K562 (cell line): ENCODE data around the gene EEFSEC. TPM values are rescaled to one million over a fixed set of nuclear protein-coding genes. Genes with fewer than 3 reads are reported as not detected.

Experiments used
- ATAC-seq: fragments of 200-7000 bp; cut with Tn5 transposase; 3 replicates; pipeline ENCODE4 v1.9.1; 2020; ENCODE audit warnings: moderate library complexity
- BruUV-seq: library from RNA; stranded (reverse); fragments of 400-500 nt; replicated peaks from 2 replicates; lab custom pipeline; 2021; lab: Mats Ljungman, UMichigan
- CTCF ChIA-PET: fragments of 300-600 bp; formaldehyde crosslinking; extraction: SDS; loops from one replicate; lab custom pipeline; 2021; ENCODE audit warnings: low intra/inter-chr PET ratio; lab: Yijun Ruan, JAX
- POLR2A ChIA-PET: fragments of 300-600, 350-650 bp; sonication (Branson Sonifier 250); formaldehyde crosslinking; extraction: SDS; loops from one replicate; lab custom pipeline; 2021; ENCODE audit warnings: antibody characterized with exemption, inconsistent platforms; lab: Yijun Ruan, JAX
- DNase-seq, 4 experiments: peaks; one replicate each; pipeline versions ENCODE4 v3.0.0 to v3.0.0-alpha.2; 2011 to 2018; ENCODE audit warnings: low spot score in 3 of 4, mixed read lengths in 3 of 4; ENCODE audit errors: extremely low read depth in 1 of 4
- FAIRE-seq: peaks from 2 replicates; lab custom pipeline; 2011; peaks lifted over from hg19 to GRCh38; lab: Jason Lieb, UNC
- H2AFZ ChIP-seq: 2 replicates; pipeline ENCODE4 v1.6.0; 2011; ENCODE audit warnings: low read depth, low read length, control low read depth, inconsistent platforms
- H3K27ac ChIP-seq: fragments of 200-600 bp; 3 replicates; pipeline ENCODE4 v1.8.0; 2011; ENCODE audit warnings: low read depth, mild to moderate bottlenecking, control low read depth, inconsistent platforms, low read length, moderate library complexity, mixed read lengths; ENCODE audit errors: extremely low read depth
- H3K27me3 ChIP-seq, 2 experiments: fragments of 300-600 bp in 1 of 2; 2 replicates in 1 of 2; 3 replicates in 1 of 2; pipeline versions ENCODE4 v1.6.0 to v1.8.0; 2011; ENCODE audit warnings: inconsistent platforms in 2 of 2, low read length in 2 of 2, mild to moderate bottlenecking in 1 of 2, mixed read lengths in 1 of 2, moderate library complexity in 1 of 2; ENCODE audit not compliant: control insufficient read depth in 2 of 2, insufficient read depth in 2 of 2
- H3K36me3 ChIP-seq: fragments of 300-600 bp; 3 replicates; pipeline ENCODE4 v1.8.0; 2011; ENCODE audit warnings: mild to moderate bottlenecking, low read length, inconsistent platforms; ENCODE audit not compliant: control insufficient read depth, insufficient read depth
- H3K4me1 ChIP-seq, 2 experiments: fragments of 200-600 bp in 1 of 2; replicated peaks in 1 of 2; 2 replicates in 1 of 2; 3 replicates in 1 of 2; pipeline versions ENCODE4 v1.5.1 to v1.8.0; 2011; ENCODE audit warnings: inconsistent platforms in 2 of 2, low read length in 2 of 2, mild to moderate bottlenecking in 1 of 2, mixed read lengths in 1 of 2, moderate library complexity in 1 of 2; ENCODE audit not compliant: control insufficient read depth in 2 of 2, insufficient read depth in 2 of 2
- H3K4me2 ChIP-seq: 2 replicates; pipeline ENCODE4 v1.6.1; 2011; ENCODE audit warnings: low read length, control low read depth, inconsistent platforms, mixed read lengths; ENCODE audit not compliant: insufficient read depth
- H3K4me3 ChIP-seq: fragments of 200-600 bp; sonication (generic), shearing (Covaris generic); 2 replicates; pipeline ENCODE4 v1.5.1; 2016; ENCODE audit warnings: control low read depth, inconsistent platforms
- H3K79me2 ChIP-seq: fragments of 200-600 bp; 3 replicates; pipeline ENCODE4 v1.8.0; 2011; ENCODE audit warnings: low read length, inconsistent platforms; ENCODE audit not compliant: control insufficient read depth, insufficient read depth
- H3K9ac ChIP-seq, 2 experiments: 2 replicates each; pipeline versions ENCODE4 v1.6.0 to v1.6.1; 2011; ENCODE audit warnings: low read depth in 2 of 2, low read length in 2 of 2, control low read depth in 1 of 2, inconsistent platforms in 1 of 2, mild to moderate bottlenecking in 1 of 2, mixed read lengths in 1 of 2; ENCODE audit not compliant: insufficient read depth in 1 of 2
- H3K9me1 ChIP-seq: one replicate; pipeline ENCODE4 v1.6.0; 2011; ENCODE audit warnings: inconsistent platforms, mild to moderate bottlenecking, low read length, moderate library complexity; ENCODE audit not compliant: control insufficient read depth, insufficient read depth
- H3K9me3 ChIP-seq: replicated peaks from 2 replicates; pipeline ENCODE4 v1.5.1; 2011; ENCODE audit warnings: low read depth, low read length, inconsistent platforms; ENCODE audit not compliant: control insufficient read depth, insufficient read depth
- H4K20me1 ChIP-seq: replicated peaks from 2 replicates; pipeline ENCODE4 v1.6.1; 2011; ENCODE audit warnings: low read length, inconsistent platforms, mixed read lengths; ENCODE audit not compliant: control insufficient read depth, insufficient read depth
- NFIC ChIP-seq: fragments of 450-650 bp; IDR thresholded peaks from 2 replicates; pipeline ENCODE4 v1.6.1; 2017; ENCODE audit warnings: mild to moderate bottlenecking, inconsistent platforms
- WGBS: fragments of 100-300 bp; shearing (Covaris generic); methylation state at CpG from one replicate; pipeline ENCODE4 v1.1.6; 2016; ENCODE audit warnings: low coverage, mixed read lengths; ENCODE audit not compliant: insufficient coverage; ENCODE audit errors: missing lambda C conversion rate; 5-methylcytosine and 5-hydroxymethylcytosine counted together
- in situ Hi-C: fragments of 300-500 bp; cut with MboI; formaldehyde crosslinking; loops from 4 replicates; pipeline ENCODE4 v1.15.0; 2018; ENCODE audit warnings: inconsistent platforms, mixed read lengths
- intact Hi-C: fragments of 100-400 bp; cut with micrococcal nuclease; formaldehyde crosslinking; loops from 2 replicates; pipeline ENCODE4 v1.14.2; 2022
- polyA plus RNA-seq, 8 experiments: library from polyadenylated mRNA; depleted of rRNA in 4 of 8; stranded (reverse) in 5 of 8; unstranded in 3 of 8; fragments of >200 nt; fragmentation: Nextera tagmentation in 2 of 8; fragmentation: Illumina TruSeq in 1 of 8; extraction: Ambion mirVana in 2 of 8; extraction: Trizol in 1 of 8; gene quantifications; 2 replicates each; pipeline versions ENCODE4 v1.2.1 to v1.2.3, GENCODE V29; 2011 to 2014; ENCODE audit warnings: inconsistent platforms in 1 of 8, missing spikeins in 1 of 8
- total RNA-seq, 7 experiments: library from RNA; depleted of rRNA in 6 of 7; stranded (reverse); fragments of >200 nt in 6 of 7; fragmentation: Illumina TruSeq in 2 of 7; extraction: Trizol in 2 of 7; gene quantifications; 2 replicates each; pipeline versions ENCODE4 v1.2.1 to v1.2.3, GENCODE V29; 2011 to 2021; ENCODE audit warnings: low replicate concordance in 1 of 7
- TF ChIP-seq, protein P1 (sequence below): fragments of 150-350 bp; IDR thresholded peaks from 2 replicates; pipeline ENCODE4 v1.6.1; 2014; ENCODE audit warnings: low read depth, mild to moderate bottlenecking, low read length, borderline replicate concordance

The EEFSEC gene
- total and polyA plus RNA-seq, 9 of the 15 experiments (the other 6 are each of a cell fraction or from before 2014, with no cell fraction given), result 0.35 to 11.8 (median 7.7) TPM

DNA sequence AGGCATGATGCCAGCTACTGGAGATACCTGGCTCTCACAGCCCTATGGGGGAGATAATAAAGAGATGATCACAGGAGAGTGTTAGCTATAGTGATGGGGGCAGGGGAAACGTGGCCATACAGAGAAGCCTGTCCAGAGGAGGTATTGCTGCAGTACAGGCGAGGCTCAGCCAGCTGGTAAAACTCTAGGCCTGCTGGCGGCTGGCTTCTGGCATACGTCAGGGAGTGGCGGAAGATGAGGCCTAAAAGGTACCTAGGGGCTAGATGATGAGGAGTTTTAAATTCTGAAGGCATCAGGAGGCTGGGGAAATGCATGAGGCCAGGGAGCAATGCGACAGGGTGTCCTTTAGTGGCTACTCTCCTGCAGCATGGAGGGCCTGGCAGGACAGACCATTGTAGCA lies 110.7 kb downstream of the EEFSEC start:
- WGBS, result 61% methylated on average over 6 of the region's 6 CpGs
- H3K79me2 ChIP-seq, result no peaks in the 10 kb centered on the region
- H3K4me1 ChIP-seq, result peaks cover 0 to 4% of the 10 kb centered on the region in 2 experiments; a peak in 1 of 5 replicates
- intact Hi-C loops (no loop called here), in situ Hi-C loops (no loop called here)
- FAIRE-seq (no peak), ATAC-seq (no peak), DNase-seq (no peak)
- no peak overlapping the region for H3K27ac ChIP-seq
- POLR2A ChIA-PET, result no interaction called here
- TF ChIP-seq NFIC, result 0 out of 2 replicates have a peak, but pooled peaks have one; percentile 14
- TF ChIP-seq, protein P1, sequence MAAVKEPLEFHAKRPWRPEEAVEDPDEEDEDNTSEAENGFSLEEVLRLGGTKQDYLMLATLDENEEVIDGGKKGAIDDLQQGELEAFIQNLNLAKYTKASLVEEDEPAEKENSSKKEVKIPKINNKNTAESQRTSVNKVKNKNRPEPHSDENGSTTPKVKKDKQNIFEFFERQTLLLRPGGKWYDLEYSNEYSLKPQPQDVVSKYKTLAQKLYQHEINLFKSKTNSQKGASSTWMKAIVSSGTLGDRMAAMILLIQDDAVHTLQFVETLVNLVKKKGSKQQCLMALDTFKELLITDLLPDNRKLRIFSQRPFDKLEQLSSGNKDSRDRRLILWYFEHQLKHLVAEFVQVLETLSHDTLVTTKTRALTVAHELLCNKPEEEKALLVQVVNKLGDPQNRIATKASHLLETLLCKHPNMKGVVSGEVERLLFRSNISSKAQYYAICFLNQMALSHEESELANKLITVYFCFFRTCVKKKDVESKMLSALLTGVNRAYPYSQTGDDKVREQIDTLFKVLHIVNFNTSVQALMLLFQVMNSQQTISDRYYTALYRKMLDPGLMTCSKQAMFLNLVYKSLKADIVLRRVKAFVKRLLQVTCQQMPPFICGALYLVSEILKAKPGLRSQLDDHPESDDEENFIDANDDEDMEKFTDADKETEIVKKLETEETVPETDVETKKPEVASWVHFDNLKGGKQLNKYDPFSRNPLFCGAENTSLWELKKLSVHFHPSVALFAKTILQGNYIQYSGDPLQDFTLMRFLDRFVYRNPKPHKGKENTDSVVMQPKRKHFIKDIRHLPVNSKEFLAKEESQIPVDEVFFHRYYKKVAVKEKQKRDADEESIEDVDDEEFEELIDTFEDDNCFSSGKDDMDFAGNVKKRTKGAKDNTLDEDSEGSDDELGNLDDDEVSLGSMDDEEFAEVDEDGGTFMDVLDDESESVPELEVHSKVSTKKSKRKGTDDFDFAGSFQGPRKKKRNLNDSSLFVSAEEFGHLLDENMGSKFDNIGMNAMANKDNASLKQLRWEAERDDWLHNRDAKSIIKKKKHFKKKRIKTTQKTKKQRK, result no peak
- H3K9me3 ChIP-seq, result no peaks in the 10 kb centered on the region; the same call in 1 of the 2 replicates
- no TSS peak for BruUV-seq
- no peak overlapping the region; a peak in 1 of 4 replicates for H3K9ac ChIP-seq
- no peaks in the 10 kb centered on the region for H4K20me1 ChIP-seq
- no peaks in the 10 kb centered on the region for H3K9me1 ChIP-seq
- H3K4me3 ChIP-seq, result no peak overlapping the region
- peaks cover 4% of the 10 kb centered on the region; the same call in 1 of the 3 replicates for H3K36me3 ChIP-seq
- no peak overlapping the region for H2AFZ ChIP-seq
- no peak overlapping the region for H3K4me2 ChIP-seq
- no peaks in the 10 kb centered on the region for H3K27me3 ChIP-seq
- CTCF ChIA-PET, result no interaction called here
